Sigmoid colon (tissue), 4 donors: ENCODE data around the gene CDX1.

Experiments used
- EP300 ChIP-seq, 4 donors: sonication (generic); formaldehyde crosslinking; IDR thresholded peaks; one replicate each; pipeline ENCODE4 v1.6.1; 2017; ENCODE audit warnings: antibody characterized with exemption in 4 of 4
- POLR2A ChIP-seq, 2 donors: fragments of 450-650 bp; IDR thresholded peaks; one replicate each; pipeline ENCODE4 v1.6.1; 2016; ENCODE audit warnings: antibody characterized with exemption in 2 of 2, mild to moderate bottlenecking in 2 of 2, moderate library complexity in 2 of 2
- POLR2AphosphoS5 ChIP-seq, 4 donors: sonication (generic); formaldehyde crosslinking; IDR thresholded peaks; one replicate each; pipeline ENCODE4 v1.6.1; 2017; ENCODE audit warnings: antibody characterized with exemption in 4 of 4
- TF ChIP-seq, protein P1 (sequence below), 4 experiments: fragments of 450-650 bp in 3 of 4; fragments of 200-600 bp in 1 of 4; IDR thresholded peaks; one replicate each; pipeline ENCODE4 v1.5.1; 2016 to 2019; ENCODE audit warnings: antibody characterized with exemption in 4 of 4, mild to moderate bottlenecking in 3 of 4, moderate library complexity in 2 of 4

DNA sequence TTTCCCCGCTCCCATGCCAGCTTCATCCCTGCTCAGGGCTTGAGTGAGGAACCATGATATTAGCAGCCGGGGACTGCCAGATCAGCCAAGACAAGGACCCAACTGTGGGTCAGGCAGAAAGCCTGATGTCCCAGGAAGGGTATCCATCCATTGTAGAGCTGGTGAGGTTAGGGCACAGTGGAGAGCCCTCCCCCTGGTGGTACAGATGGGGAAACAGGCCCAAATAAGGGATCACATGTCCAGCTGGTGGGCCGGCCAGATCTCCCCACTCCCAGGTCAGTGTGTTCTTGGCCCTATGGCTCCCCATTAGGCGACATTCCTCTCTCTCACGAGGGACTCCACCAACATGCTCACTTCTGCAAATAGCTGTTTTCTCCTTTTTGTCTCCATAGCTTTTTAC, 9.0 kb downstream of the CDX1 start:
- no peak for TF ChIP-seq POLR2AphosphoS5 (IDR thresholded peaks at IDR 0.05)
- TF ChIP-seq, protein P1, sequence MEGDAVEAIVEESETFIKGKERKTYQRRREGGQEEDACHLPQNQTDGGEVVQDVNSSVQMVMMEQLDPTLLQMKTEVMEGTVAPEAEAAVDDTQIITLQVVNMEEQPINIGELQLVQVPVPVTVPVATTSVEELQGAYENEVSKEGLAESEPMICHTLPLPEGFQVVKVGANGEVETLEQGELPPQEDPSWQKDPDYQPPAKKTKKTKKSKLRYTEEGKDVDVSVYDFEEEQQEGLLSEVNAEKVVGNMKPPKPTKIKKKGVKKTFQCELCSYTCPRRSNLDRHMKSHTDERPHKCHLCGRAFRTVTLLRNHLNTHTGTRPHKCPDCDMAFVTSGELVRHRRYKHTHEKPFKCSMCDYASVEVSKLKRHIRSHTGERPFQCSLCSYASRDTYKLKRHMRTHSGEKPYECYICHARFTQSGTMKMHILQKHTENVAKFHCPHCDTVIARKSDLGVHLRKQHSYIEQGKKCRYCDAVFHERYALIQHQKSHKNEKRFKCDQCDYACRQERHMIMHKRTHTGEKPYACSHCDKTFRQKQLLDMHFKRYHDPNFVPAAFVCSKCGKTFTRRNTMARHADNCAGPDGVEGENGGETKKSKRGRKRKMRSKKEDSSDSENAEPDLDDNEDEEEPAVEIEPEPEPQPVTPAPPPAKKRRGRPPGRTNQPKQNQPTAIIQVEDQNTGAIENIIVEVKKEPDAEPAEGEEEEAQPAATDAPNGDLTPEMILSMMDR (IDR thresholded peaks at IDR 0.05), result peak in 2 of 4 experiments; percentile 14 to 17
- no peak for TF ChIP-seq EP300 (IDR thresholded peaks at IDR 0.05)
- no peak for TF ChIP-seq POLR2A (IDR thresholded peaks at IDR 0.05)
